HCT116 (cell line): Measurements from ENCODE around the gene KLHDC8B. TPM values are rescaled to one million over a fixed set of nuclear protein-coding genes. Genes with fewer than 3 reads are reported as not detected.

Experiments used
- ATAC-seq: fragments of 200-7000 bp; cut with Tn5 transposase; 2 replicates; pipeline ENCODE4 v1.9.1; 2020; ENCODE audit warnings: mild to moderate bottlenecking, moderate library complexity
- BruUV-seq: library from RNA; stranded (reverse); fragments of 400-500 nt; replicated peaks from 2 replicates; lab custom pipeline; 2021; lab: Mats Ljungman, UMichigan
- CTCF ChIA-PET: fragments of 300-600 bp; sonication (Branson Sonifier 250); formaldehyde crosslinking; loops from one replicate; lab custom pipeline; 2021; ENCODE audit warnings: antibody characterized with exemption; lab: Charles Lee
- POLR2A ChIA-PET: fragments of 300-600, 350-600 bp; sonication (Branson Sonifier 250); formaldehyde crosslinking; loops from one replicate; lab custom pipeline; 2021; ENCODE audit warnings: antibody characterized with exemption; lab: Charles Lee
- RAD21 ChIA-PET, 2 experiments: fragments of 300-600 bp; sonication (Branson Sonifier 250); formaldehyde crosslinking; loops; one replicate each; lab custom pipeline; 2023; ENCODE audit warnings: low total read pairs in 2 of 2; ENCODE audit not compliant: uncharacterized antibody in 2 of 2, unreplicated experiment in 2 of 2, low non-redundant PET in 1 of 2; lab: Charles Lee
- DNase-seq: peaks from one replicate; pipeline ENCODE4 v3.0.0-alpha.2; 2010; ENCODE audit warnings: low read depth, low spot score
- H2AFZ ChIP-seq: fragments of 200-600 bp; shearing (Covaris generic), sonication (generic); 2 replicates; pipeline ENCODE4 v1.6.1; 2017; ENCODE audit warnings: low read depth, mixed run types, mixed read lengths, antibody characterized with exemption, low read length; ENCODE audit not compliant: poor library complexity, severe bottlenecking
- H3K27ac ChIP-seq: 2 replicates; pipeline ENCODE4 v1.5.1; 2012; ENCODE audit warnings: low read depth, low read length
- H3K27me3 ChIP-seq: fragments of 200-600 bp; sonication (generic); 2 replicates; pipeline ENCODE4 v1.6.1; 2016; ENCODE audit warnings: mixed run types, low read length, mixed read lengths; ENCODE audit not compliant: insufficient read depth
- H3K36me3 ChIP-seq, 2 experiments: fragments of 200-500 bp in 1 of 2; fragments of 200-600 bp in 1 of 2; sonication (Bioruptor generic) in 1 of 2; sonication (generic) in 1 of 2; 2 replicates each; pipeline versions ENCODE4 v1.5.1 to v1.6.1; 2014 to 2016; ENCODE audit warnings: low read length in 2 of 2, inconsistent platforms in 1 of 2, mixed read lengths in 1 of 2, mixed run types in 1 of 2; ENCODE audit not compliant: insufficient read depth in 2 of 2, control insufficient read depth in 1 of 2
- H3K4me1 ChIP-seq, 2 experiments: fragments of 200-600 bp in 1 of 2; sonication (generic) in 1 of 2; 2 replicates each; pipeline versions ENCODE4 v1.5.1 to v1.6.1; 2012 to 2017; ENCODE audit warnings: low read length in 2 of 2, inconsistent platforms in 1 of 2, mild to moderate bottlenecking in 1 of 2, mixed read lengths in 1 of 2, mixed run types in 1 of 2, moderate library complexity in 1 of 2; ENCODE audit not compliant: insufficient read depth in 2 of 2, control insufficient read depth in 1 of 2
- H3K4me2 ChIP-seq: fragments of 200-600 bp; sonication (generic); 2 replicates; pipeline ENCODE4 v1.6.1; 2017; ENCODE audit warnings: mixed run types, low read length, mixed read lengths
- H3K4me3 ChIP-seq, 2 experiments: fragments of 200-600 bp in 1 of 2; sonication (generic) in 1 of 2; replicated peaks in 1 of 2; 2 replicates each; pipeline ENCODE4 v1.5.1; 2011 to 2016; ENCODE audit warnings: low read length in 2 of 2, control low read depth in 1 of 2, low read depth in 1 of 2, mild to moderate bottlenecking in 1 of 2, mixed read lengths in 1 of 2, mixed run types in 1 of 2
- H3K79me2 ChIP-seq: fragments of 200-600 bp; sonication (generic); 2 replicates; pipeline ENCODE4 v1.6.1; 2017; ENCODE audit warnings: mild to moderate bottlenecking, mixed run types, low read length, moderate library complexity, mixed read lengths; ENCODE audit not compliant: insufficient read depth
- H3K9ac ChIP-seq: fragments of 200-600 bp; sonication (generic); 2 replicates; pipeline ENCODE4 v1.6.1; 2016; ENCODE audit warnings: low read length, mixed read lengths
- H3K9me2 ChIP-seq: fragments of 200-600 bp; sonication (generic), shearing (Covaris generic); 2 replicates; pipeline ENCODE4 v1.6.1; 2017; ENCODE audit warnings: mixed run types, mild to moderate bottlenecking, moderate library complexity; ENCODE audit not compliant: insufficient read depth
- H3K9me3 ChIP-seq, 2 experiments: fragments of 200-500 bp in 1 of 2; fragments of 200-600 bp in 1 of 2; sonication (Bioruptor generic) in 1 of 2; sonication (generic) in 1 of 2; 2 replicates each; pipeline ENCODE4 v1.6.1; 2014 to 2017; ENCODE audit warnings: low read length in 2 of 2, mixed read lengths in 2 of 2, inconsistent platforms in 1 of 2, low read depth in 1 of 2, mild to moderate bottlenecking in 1 of 2, mixed run types in 1 of 2, moderate library complexity in 1 of 2; ENCODE audit not compliant: control insufficient read depth in 1 of 2, insufficient read depth in 1 of 2
- H4K20me1 ChIP-seq: fragments of 200-600 bp; sonication (generic), shearing (Covaris generic); 2 replicates; pipeline ENCODE4 v1.6.1; 2017; ENCODE audit warnings: mixed run types, mild to moderate bottlenecking, moderate library complexity; ENCODE audit not compliant: insufficient read depth
- CBX3 ChIP-seq: IDR thresholded peaks from 2 replicates; pipeline ENCODE4 v1.6.1; 2012; ENCODE audit warnings: low read depth
- CEBPB ChIP-seq: IDR thresholded peaks from 2 replicates; pipeline ENCODE4 v1.6.1; 2012; ENCODE audit warnings: low read depth
- ELF1 ChIP-seq: IDR thresholded peaks from 2 replicates; pipeline ENCODE4 v1.6.1; 2012; ENCODE audit warnings: low read depth, borderline replicate concordance
- EZH2phosphoT487 ChIP-seq: fragments of 200-600 bp; IDR thresholded peaks from 2 replicates; pipeline ENCODE4 v1.6.1; 2018; ENCODE audit warnings: antibody characterized with exemption, borderline replicate concordance
- FOSL1 ChIP-seq: IDR thresholded peaks from 2 replicates; pipeline ENCODE4 v1.6.1; 2012; ENCODE audit warnings: low read depth
- SP1 ChIP-seq: IDR thresholded peaks from 2 replicates; pipeline ENCODE4 v1.6.1; 2012; ENCODE audit warnings: low read depth
- TCF7L2 ChIP-seq: IDR thresholded peaks from 2 replicates; pipeline ENCODE4 v1.7.0; 2011; ENCODE audit warnings: borderline replicate concordance, inconsistent platforms; ENCODE audit not compliant: insufficient read depth, insufficient read length; ENCODE audit errors: extremely low read depth
- YY1 ChIP-seq: IDR thresholded peaks from 2 replicates; pipeline ENCODE4 v1.6.1; 2011; ENCODE audit warnings: low read length, low read depth, moderate library complexity, mild to moderate bottlenecking; ENCODE audit not compliant: insufficient replicate concordance; ENCODE audit errors: extremely low read depth
- intact Hi-C: fragments of 100-400 bp; cut with micrococcal nuclease; formaldehyde crosslinking; loops from 2 replicates; pipeline ENCODE4 v1.10.0; 2022
- total RNA-seq: library from RNA; stranded (reverse); gene quantifications from one replicate; pipeline ENCODE4 v1.2.1, GENCODE V29; 2021; ENCODE audit not compliant: unreplicated experiment
- TF ChIP-seq, protein P1 (sequence below): IDR thresholded peaks from 2 replicates; pipeline ENCODE4 v1.6.1; 2012
- TF ChIP-seq, protein P2 (sequence below): IDR thresholded peaks from 2 replicates; pipeline ENCODE4 v1.6.1; 2012
- TF ChIP-seq, protein P3 (sequence below): IDR thresholded peaks from 2 replicates; pipeline ENCODE4 v1.6.1; 2012; ENCODE audit warnings: low read depth
- TF ChIP-seq, protein P4 (sequence below), 3 experiments: fragments of 200-600 bp in 1 of 3; sonication (generic) in 1 of 3; IDR thresholded peaks in 2 of 3; conservative IDR thresholded peaks in 1 of 3; 2 replicates each; pipeline ENCODE4 v1.5.1; 2012 to 2017; ENCODE audit warnings: low read depth in 2 of 3, low read length in 2 of 3, antibody characterized with exemption in 1 of 3, borderline replicate concordance in 1 of 3, control low read depth in 1 of 3, mild to moderate bottlenecking in 1 of 3, mixed read lengths in 1 of 3, mixed run types in 1 of 3, moderate library complexity in 1 of 3; ENCODE audit not compliant: insufficient read depth in 1 of 3

KLHDC8B gene
- total RNA-seq, 1 experiment from 2014 or later: 10.4 TPM

DNA sequence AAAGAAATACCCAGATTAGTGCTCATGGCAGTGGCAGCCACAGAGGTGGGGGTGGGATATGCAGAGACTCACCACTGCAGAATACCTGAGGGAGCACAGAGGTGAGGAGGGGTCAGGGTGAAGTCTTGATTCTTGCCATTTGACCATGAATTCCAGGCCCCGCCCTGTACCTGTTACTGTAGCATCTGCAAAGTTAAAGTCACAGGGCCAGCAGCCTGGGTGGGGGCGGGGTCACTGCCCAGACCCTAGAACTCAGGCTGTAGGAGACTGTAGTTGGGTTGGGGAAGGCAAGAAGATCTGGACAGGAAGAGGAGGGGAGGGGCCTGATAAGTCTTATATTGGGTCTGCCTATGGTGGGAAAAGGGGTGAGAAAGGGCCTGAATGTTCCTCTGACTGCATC lies 19.8 kb upstream of the KLHDC8B start:
- no TSS peak for BruUV-seq
- Histone ChIP-seq H3K27me3 (no peaks in the 10 kb centered on the region), H3K4me2 (no peak overlapping the region), H3K4me1 (no peaks in the 10 kb centered on the region), H3K79me2 (no peaks in the 10 kb centered on the region), H4K20me1 (no peaks in the 10 kb centered on the region), H3K4me3 (no peak overlapping the region), H3K9me2 (no peaks in the 10 kb centered on the region), H3K36me3 (no peaks in the 10 kb centered on the region), H3K9me3 (no peaks in the 10 kb centered on the region), H2AFZ (no peak overlapping the region), H3K27ac (no peak overlapping the region), H3K9ac (no peak overlapping the region)
- ChIA-PET POLR2A (no interaction called here), CTCF (no interaction called here), RAD21 (no interaction called here)
- DNase-seq (no peak), ATAC-seq (no peak)
- TF ChIP-seq, protein P1, sequence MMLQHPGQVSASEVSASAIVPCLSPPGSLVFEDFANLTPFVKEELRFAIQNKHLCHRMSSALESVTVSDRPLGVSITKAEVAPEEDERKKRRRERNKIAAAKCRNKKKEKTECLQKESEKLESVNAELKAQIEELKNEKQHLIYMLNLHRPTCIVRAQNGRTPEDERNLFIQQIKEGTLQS: no peak
- no peak for TF ChIP-seq EZH2phosphoT487
- TF ChIP-seq ELF1: no peak
- TF ChIP-seq TCF7L2: no peak
- no peak for TF ChIP-seq CBX3
- TF ChIP-seq, protein P2, sequence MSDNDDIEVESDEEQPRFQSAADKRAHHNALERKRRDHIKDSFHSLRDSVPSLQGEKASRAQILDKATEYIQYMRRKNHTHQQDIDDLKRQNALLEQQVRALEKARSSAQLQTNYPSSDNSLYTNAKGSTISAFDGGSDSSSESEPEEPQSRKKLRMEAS: no peak
- no peak for TF ChIP-seq FOSL1
- TF ChIP-seq YY1: no peak
- no peak for TF ChIP-seq CEBPB
- TF ChIP-seq, protein P3, sequence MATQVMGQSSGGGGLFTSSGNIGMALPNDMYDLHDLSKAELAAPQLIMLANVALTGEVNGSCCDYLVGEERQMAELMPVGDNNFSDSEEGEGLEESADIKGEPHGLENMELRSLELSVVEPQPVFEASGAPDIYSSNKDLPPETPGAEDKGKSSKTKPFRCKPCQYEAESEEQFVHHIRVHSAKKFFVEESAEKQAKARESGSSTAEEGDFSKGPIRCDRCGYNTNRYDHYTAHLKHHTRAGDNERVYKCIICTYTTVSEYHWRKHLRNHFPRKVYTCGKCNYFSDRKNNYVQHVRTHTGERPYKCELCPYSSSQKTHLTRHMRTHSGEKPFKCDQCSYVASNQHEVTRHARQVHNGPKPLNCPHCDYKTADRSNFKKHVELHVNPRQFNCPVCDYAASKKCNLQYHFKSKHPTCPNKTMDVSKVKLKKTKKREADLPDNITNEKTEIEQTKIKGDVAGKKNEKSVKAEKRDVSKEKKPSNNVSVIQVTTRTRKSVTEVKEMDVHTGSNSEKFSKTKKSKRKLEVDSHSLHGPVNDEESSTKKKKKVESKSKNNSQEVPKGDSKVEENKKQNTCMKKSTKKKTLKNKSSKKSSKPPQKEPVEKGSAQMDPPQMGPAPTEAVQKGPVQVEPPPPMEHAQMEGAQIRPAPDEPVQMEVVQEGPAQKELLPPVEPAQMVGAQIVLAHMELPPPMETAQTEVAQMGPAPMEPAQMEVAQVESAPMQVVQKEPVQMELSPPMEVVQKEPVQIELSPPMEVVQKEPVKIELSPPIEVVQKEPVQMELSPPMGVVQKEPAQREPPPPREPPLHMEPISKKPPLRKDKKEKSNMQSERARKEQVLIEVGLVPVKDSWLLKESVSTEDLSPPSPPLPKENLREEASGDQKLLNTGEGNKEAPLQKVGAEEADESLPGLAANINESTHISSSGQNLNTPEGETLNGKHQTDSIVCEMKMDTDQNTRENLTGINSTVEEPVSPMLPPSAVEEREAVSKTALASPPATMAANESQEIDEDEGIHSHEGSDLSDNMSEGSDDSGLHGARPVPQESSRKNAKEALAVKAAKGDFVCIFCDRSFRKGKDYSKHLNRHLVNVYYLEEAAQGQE: no peak
- no peak for TF ChIP-seq SP1
- TF ChIP-seq, protein P4, sequence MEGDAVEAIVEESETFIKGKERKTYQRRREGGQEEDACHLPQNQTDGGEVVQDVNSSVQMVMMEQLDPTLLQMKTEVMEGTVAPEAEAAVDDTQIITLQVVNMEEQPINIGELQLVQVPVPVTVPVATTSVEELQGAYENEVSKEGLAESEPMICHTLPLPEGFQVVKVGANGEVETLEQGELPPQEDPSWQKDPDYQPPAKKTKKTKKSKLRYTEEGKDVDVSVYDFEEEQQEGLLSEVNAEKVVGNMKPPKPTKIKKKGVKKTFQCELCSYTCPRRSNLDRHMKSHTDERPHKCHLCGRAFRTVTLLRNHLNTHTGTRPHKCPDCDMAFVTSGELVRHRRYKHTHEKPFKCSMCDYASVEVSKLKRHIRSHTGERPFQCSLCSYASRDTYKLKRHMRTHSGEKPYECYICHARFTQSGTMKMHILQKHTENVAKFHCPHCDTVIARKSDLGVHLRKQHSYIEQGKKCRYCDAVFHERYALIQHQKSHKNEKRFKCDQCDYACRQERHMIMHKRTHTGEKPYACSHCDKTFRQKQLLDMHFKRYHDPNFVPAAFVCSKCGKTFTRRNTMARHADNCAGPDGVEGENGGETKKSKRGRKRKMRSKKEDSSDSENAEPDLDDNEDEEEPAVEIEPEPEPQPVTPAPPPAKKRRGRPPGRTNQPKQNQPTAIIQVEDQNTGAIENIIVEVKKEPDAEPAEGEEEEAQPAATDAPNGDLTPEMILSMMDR (IDR thresholded peaks at IDR 0.05 in 2 of 3, conservative IDR thresholded peaks at IDR 0.05 in 1 of 3; ENCODE audit: borderline replicate concordance in 1 of 3, insufficient read depth in 1 of 3, low read depth in 2 of 3, low read length in 2 of 3): no peak
- intact Hi-C loops: no loop called here
